Astrocyte of the spinal cord (primary cell): Measurements from ENCODE around the gene ITGB7.

Source experiments
- DNase-seq: peaks from one replicate; pipeline ENCODE4 v3.0.0; 2011; ENCODE audit warnings: low read depth, low spot score
- H3K4me3 ChIP-seq: 2 replicates; pipeline ENCODE4 v1.5.1; 2011; ENCODE audit warnings: low read depth, mild to moderate bottlenecking, low read length, moderate library complexity
- in situ Hi-C: cut with HindIII; loops from 2 replicates; pipeline ENCODE4 v1.10.0; 2017; ENCODE audit warnings: low sequenced_read_pairs
- TF ChIP-seq, protein P1 (sequence below): IDR thresholded peaks from 2 replicates; pipeline ENCODE4 v1.5.1; 2012; ENCODE audit warnings: low read depth, mild to moderate bottlenecking, low read length, inconsistent platforms

ITGB7 gene, protein sequence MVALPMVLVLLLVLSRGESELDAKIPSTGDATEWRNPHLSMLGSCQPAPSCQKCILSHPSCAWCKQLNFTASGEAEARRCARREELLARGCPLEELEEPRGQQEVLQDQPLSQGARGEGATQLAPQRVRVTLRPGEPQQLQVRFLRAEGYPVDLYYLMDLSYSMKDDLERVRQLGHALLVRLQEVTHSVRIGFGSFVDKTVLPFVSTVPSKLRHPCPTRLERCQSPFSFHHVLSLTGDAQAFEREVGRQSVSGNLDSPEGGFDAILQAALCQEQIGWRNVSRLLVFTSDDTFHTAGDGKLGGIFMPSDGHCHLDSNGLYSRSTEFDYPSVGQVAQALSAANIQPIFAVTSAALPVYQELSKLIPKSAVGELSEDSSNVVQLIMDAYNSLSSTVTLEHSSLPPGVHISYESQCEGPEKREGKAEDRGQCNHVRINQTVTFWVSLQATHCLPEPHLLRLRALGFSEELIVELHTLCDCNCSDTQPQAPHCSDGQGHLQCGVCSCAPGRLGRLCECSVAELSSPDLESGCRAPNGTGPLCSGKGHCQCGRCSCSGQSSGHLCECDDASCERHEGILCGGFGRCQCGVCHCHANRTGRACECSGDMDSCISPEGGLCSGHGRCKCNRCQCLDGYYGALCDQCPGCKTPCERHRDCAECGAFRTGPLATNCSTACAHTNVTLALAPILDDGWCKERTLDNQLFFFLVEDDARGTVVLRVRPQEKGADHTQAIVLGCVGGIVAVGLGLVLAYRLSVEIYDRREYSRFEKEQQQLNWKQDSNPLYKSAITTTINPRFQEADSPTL

DNA sequence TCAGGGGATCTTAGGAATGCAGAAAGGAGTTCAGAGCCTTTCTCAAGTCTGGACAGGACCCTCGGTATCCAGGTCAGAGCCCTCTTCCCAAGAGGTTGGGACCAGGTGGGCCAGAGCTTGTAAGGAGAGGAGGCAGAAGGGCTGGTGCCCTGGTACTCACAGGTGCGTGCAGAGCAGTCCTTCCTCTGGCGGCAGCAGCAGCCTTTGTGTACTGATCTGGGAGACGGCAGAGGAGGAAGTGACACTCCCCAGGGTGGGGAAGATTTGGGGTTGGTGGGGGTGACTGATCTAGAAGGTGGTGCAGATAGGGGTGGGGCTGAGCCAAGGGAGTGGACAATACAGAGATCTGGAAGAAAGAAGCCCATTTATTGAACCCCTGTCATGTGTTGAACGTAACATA lies at the start of gene ITGB7:
ITGB7 (minus strand) TSS at position 210 of the 400 bp plus-strand sequence. CDS start 6,808 bp downstream, outside the sequence.
- no peak within 1 kb of the TSS for H3K4me3 ChIP-seq
- in situ Hi-C loops, result no loop called here

GRCh38 chr12:53255996-53256395 lies 48.9 kb upstream of the ITGB7 start:
- DNase-seq, result no peak
- TF ChIP-seq, protein P1, sequence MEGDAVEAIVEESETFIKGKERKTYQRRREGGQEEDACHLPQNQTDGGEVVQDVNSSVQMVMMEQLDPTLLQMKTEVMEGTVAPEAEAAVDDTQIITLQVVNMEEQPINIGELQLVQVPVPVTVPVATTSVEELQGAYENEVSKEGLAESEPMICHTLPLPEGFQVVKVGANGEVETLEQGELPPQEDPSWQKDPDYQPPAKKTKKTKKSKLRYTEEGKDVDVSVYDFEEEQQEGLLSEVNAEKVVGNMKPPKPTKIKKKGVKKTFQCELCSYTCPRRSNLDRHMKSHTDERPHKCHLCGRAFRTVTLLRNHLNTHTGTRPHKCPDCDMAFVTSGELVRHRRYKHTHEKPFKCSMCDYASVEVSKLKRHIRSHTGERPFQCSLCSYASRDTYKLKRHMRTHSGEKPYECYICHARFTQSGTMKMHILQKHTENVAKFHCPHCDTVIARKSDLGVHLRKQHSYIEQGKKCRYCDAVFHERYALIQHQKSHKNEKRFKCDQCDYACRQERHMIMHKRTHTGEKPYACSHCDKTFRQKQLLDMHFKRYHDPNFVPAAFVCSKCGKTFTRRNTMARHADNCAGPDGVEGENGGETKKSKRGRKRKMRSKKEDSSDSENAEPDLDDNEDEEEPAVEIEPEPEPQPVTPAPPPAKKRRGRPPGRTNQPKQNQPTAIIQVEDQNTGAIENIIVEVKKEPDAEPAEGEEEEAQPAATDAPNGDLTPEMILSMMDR, result no peak
- H3K4me3 ChIP-seq, result no peak overlapping the region
- in situ Hi-C loops, result no loop called here

More for the DNA sequence above, at the start of gene ITGB7:
- TF ChIP-seq, protein P1, result no peak
- DNase-seq, result no peak

DNA sequence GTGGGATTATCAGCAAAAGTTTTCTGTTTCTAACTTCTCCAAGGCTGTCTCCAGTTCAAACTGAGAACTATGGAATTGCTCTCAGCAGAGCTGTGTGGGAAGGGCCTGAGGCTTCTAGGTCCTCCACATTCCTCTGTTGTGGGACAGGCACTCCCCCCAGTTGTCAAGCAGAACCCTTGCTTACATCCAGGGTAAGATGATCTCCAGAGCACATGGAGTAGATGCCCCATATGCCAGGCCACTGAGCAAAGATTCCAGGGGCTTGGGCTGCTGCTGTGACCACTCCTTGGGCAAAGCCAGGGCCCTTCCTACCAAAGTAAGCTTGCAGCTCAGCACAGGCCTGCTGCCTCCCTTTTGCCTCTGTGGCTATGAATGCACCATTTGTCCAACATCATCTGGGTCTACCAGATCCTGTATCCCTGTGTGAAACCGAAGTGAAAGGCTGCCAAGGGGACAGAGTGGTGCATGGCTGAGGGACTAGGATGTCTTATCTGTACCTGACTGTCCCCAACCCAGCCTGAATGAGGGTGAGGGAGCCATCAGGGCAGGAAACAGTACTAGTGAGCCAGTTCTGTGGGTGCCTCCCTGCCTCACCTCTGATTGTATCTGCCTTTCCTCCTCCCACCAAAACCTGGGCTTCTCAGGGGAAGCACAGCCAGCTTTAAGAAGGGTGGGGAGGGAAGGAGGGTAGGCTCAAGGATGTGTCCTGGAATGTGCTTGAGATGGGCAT lies 47.9 kb upstream of the ITGB7 start:
- TF ChIP-seq, protein P1, result no peak
- no peak overlapping the region for H3K4me3 ChIP-seq
- no peak for DNase-seq
- in situ Hi-C loops, result no loop called here

- TF ChIP-seq, protein P1, result no peak
- in situ Hi-C loops, result no loop called here
- no peak for DNase-seq
- H3K4me3 ChIP-seq, result no peak overlapping the region
Measured at GRCh38 chr12:53253298-53253697, 46.2 kb upstream of the ITGB7 start.

- TF ChIP-seq, protein P1, result no peak
Measured at GRCh38 chr12:53252349-53252916, 45.4 kb upstream of the ITGB7 start.

More at GRCh38 chr12:53252349-53252916, 45.4 kb upstream of the ITGB7 start:
- H3K4me3 ChIP-seq, result peak overlapping the region; percentile 86
- DNase-seq, result no peak
- in situ Hi-C loops, result no loop called here
